ENCODE measurements around the gene BTNL9.
"Not testable (repeated sequence)": the region's sequence is repeated elsewhere in the genome, so short reads cannot be mapped to it uniquely, and the experiment has no call there.

The BTNL9 gene

DNA sequence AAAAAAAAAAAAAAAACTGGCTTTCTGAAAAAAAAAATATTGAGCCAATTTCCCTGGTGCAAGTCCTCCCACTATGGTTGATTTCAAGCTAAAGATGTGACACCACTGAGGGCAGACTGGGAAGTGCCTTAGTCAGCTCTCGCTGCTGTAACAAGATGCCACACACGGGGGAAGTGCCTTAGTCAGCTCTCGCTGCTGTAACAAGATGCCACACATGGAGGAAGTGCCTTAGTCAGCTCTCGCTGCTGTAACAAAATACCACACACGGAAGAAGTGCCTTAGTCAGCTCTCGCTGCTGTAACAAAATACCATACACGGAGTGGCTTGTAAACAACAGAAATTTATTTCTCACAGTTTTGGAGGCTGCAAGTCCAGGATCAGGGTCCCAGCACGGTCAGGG, 23.4 kb downstream of the BTNL9 start:
- no peak for DNase-seq

DNA sequence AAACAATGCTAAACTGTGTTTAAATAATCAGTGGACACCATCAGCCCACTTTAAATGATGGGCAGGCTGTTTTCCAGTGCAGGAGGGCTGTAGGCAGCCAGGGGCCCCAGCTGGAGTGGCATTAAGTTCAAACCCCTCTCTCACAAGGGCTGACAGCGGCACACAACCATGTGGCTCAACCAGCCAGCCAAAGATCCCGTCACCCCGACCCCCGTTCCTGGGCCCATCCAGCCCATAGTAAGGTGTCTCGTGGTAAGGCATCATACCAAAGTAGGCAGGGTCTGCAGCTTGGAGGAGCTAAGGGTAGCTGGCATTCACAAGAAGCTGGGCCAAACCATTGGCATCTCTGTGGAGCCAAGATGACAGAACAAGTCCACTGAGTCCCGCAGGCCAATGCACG, 24.9 kb downstream of the BTNL9 start:
- no peak for DNase-seq

- DNase-seq: no peak
These were observed 29.9 kb downstream of the BTNL9 start for GRCh38 chr5:181069767-181070491.

DNA sequence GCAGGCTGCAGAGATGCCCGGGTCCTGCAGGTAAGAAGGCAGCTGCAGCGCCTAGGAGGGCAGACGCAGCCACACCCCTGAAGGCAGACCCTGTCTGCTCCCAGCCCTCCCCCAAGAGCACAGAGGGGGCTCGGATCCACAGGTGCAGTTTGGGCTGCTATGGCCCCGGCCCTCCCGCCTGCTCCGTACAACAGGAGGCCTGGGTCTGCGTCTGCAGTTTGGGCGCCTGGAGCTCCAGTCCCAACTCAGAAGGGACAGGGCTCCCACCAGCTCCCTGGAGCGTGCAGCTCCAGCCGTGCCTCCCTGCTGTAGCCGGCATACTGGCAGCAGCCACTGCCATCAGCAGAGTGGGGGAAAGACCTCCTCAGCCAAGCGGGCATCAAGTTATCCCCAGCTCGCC, 30.5 kb downstream of the BTNL9 start:
- DNase-seq: no peak

GRCh38 chr5:181071257-181071656, 31.2 kb downstream of the BTNL9 start:
- DNase-seq: no peak

- DNase-seq: no peak
These were observed 36.9 kb downstream of the BTNL9 start for GRCh38 chr5:181076920-181077319.

DNA sequence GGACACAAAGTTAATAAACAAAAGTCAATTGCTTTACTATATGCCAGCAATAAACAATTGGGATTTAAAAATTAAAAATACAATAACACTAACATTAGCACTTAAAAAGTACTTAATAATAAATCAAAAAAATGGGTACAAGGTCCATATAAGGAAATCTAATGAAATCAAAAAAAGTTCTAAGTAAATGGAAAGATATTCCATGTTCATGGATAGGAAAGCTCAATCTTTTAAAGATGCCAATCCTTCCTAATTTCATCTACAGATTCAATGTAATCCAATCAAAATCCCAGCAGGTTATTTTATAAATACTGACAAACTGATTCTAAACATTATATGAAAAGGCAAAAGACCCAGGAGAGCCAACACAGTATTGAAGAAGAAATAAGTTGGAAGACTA, 41.9 kb downstream of the BTNL9 start:
- no peak for DNase-seq

- no peak for DNase-seq
These were observed 44.6 kb downstream of the BTNL9 start for GRCh38 chr5:181084621-181085195.

DNA sequence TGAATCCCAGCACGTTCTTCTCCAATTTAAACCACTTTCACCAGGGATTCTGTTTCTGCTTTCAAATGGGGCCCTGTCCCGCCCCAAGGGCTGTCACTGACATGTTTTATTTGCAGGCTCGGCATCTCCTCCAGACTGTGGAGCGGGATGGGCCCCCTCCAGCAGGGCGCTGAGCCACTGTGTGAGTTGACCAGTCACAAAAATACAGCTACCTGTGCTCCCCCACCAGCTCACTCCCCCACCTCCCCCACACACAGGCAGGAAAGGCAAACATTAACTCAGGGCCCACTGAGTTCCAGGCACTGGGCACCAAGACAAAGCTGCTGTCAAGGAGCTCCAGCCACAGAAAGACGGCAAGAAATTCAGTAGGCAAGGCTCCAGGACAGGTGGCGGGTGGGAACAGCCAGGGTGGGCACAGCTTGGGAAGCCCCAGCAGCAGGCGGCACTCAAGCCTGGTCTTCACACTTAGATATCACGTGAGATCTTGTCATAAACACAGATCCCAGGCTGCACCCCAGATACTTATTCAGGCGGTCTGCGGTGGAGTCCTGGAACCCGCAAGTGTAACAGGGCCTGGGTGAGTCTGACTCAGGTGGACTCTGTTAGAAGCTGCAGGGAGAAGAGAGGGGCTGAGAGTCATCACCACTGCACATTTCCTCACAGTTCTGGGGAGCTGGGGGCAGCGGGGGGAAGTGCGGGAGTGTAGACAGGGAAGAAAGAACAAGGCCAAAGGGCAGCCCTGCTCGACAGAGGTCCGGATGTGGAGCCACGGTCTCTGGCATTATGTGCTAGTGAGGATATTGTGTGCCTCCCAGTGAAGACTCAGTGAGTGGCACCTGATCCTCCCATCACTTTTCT, 46.2 kb downstream of the BTNL9 start:
- no peak for DNase-seq

- DNase-seq: no peak
These were observed 46.8 kb downstream of the BTNL9 start for GRCh38 chr5:181086884-181087205.

GRCh38 chr5:181087309-181087708, 47.2 kb downstream of the BTNL9 start:
- no peak for DNase-seq

GRCh38 chr5:181088289-181088688, 48.2 kb downstream of the BTNL9 start:
- DNase-seq: no peak

- no peak for DNase-seq
These were observed 52.4 kb downstream of the BTNL9 start for GRCh38 chr5:181092428-181092827.

- DNase-seq: not testable (repeated sequence)
These were observed 55.1 kb downstream of the BTNL9 start for GRCh38 chr5:181095162-181095561.

DNA sequence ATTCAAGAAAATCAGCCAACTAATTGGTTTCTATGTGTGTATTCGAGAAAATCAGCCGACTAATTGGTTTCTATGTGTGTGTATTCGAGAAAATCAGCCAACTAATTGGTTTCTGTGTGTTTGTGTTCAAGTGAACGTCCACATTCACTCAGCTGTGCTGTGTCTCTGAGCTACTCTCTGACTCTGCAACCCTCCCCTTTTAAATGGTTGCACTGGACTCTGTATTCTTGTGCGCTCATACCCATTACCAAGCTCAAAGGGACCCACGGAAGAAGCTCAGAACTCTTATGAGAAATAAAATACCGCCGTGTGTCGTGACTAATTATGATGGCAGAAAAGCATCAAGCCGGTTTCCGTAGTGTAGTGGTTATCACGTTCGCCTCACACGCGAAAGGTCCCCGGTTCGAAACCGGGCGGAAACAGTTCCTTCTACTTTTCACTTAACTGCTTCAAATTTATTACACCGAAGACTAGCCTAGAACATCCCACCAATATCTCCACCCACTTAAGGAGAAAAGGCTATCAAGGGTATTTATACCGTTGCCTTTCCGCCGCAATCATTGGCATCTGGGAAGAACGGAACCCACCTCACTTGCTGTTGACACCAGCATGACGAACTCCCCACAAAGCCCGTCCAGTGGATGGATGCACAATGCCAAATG, 56.8 kb downstream of the BTNL9 start:
- not testable (repeated sequence) for DNase-seq

DNA sequence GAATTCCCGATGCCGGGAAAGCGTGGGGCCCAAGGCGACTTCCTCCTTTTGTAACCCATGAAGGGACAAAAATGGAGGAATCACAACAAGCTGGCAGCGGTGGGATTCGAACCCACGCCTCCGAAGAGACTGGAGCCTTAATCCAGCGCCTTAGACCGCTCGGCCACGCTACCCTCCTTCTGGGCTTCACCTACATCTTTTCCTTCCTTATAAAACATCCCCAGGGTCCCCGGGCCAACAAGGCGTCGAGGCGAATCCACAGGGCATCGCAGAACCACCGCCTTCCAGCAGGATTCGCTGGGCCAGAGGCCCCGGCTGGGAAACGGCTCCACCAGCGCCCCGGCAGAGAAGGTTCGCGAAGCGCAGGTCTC, 57.3 kb downstream of the BTNL9 start:
- not testable (repeated sequence) for DNase-seq

DNA sequence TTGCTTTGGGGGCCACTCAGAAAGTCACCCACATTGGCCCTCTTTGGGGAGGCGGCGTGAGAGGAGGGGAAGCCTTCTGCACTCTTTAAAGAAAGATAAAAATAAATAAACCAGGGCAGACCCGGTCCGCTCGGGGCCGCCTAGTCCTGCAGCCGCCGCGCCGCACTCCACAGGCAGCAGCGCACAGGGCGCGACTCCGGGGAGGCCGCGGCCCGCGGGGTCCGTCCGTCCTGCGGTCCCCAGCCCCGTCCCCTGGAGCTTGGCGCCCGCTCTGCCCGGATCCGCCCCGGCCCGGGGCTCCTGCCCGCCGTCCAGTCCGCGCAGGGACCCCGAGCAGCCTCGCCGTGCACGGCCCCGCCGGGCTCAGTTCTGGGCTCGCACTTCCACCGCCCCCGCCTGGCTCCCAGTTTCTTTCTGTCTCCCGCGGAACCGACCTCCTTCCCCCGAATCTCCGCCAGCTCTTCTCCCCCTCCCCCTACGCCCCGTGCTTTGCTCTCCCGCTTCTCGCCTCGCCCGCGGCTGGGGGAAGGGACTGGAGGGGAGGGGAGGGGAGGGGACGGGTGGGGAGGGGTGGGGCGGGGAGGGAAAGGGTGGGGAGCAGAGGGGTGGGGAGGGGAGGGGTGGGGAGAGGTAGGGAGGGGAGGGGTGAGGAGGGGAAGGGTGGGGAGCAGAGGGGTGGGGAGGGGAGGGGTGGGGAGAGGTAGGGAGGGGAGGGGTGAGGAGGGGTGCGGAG, 57.9 kb downstream of the BTNL9 start:
- not testable (repeated sequence) for DNase-seq

- no peak for DNase-seq
These were observed 58.9 kb downstream of the BTNL9 start for GRCh38 chr5:181098762-181099601.

DNA sequence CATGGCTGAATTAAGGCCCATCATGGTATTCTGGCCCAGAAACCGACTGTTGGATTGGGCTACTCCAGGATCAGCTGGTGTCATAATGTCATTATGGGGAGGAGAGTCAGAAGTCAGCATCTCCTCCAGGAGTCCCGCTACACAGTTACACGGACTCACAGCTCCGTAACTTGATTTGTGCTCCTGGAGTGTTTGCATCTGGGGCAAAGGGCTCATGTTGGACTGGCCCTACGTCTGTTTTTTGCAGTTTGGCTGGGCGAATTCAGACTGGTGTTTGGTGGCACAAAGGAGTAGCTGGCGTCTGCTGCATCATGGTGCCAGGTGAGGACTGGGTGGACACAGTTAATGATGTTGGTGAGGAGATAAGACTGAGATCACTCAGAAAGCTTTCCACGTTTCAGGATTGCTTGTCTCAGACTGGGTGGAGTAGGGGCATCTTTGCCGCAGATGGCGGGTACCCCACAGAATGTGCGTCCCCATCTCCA, 59.6 kb downstream of the BTNL9 start:
- DNase-seq: no peak

GRCh38 chr5:181100121-181100875, 60.2 kb downstream of the BTNL9 start:
- no peak for DNase-seq
